Measurements from ENCODE around the gene SERPINA1.
"Not testable (repeated sequence)": the region's sequence is repeated elsewhere in the genome, so short reads cannot be mapped to it uniquely, and the experiment has no call there.

Gene SERPINA1

DNA sequence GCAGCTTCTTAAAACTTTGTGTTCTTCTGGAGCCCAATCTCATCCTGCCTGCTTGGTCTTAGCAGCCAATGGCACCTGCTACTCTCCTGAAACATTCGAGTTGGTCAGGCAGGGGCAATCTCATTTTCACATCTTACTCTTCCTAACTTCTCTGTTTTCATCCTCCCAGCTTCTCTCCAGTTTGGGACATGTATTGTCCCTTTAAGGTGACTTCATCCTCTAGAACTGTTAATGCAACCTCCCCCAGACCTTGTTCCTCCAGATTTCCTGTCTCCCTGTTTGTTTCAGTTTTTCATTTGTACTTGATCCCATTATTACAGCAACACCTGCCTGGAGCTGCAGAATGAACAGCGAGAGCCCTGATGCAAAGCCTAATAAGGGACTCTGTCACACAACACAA is 32.9 kb upstream of the SERPINA1 start:
- TF ChIP-seq, protein P1, sequence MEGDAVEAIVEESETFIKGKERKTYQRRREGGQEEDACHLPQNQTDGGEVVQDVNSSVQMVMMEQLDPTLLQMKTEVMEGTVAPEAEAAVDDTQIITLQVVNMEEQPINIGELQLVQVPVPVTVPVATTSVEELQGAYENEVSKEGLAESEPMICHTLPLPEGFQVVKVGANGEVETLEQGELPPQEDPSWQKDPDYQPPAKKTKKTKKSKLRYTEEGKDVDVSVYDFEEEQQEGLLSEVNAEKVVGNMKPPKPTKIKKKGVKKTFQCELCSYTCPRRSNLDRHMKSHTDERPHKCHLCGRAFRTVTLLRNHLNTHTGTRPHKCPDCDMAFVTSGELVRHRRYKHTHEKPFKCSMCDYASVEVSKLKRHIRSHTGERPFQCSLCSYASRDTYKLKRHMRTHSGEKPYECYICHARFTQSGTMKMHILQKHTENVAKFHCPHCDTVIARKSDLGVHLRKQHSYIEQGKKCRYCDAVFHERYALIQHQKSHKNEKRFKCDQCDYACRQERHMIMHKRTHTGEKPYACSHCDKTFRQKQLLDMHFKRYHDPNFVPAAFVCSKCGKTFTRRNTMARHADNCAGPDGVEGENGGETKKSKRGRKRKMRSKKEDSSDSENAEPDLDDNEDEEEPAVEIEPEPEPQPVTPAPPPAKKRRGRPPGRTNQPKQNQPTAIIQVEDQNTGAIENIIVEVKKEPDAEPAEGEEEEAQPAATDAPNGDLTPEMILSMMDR (IDR thresholded peaks at IDR 0.05; ENCODE audit: borderline replicate concordance, insufficient read depth, low read depth, low read length) = no peak
- no peak overlapping the region for H3K4me3 ChIP-seq (ENCODE audit: low read depth, low read length)

DNA sequence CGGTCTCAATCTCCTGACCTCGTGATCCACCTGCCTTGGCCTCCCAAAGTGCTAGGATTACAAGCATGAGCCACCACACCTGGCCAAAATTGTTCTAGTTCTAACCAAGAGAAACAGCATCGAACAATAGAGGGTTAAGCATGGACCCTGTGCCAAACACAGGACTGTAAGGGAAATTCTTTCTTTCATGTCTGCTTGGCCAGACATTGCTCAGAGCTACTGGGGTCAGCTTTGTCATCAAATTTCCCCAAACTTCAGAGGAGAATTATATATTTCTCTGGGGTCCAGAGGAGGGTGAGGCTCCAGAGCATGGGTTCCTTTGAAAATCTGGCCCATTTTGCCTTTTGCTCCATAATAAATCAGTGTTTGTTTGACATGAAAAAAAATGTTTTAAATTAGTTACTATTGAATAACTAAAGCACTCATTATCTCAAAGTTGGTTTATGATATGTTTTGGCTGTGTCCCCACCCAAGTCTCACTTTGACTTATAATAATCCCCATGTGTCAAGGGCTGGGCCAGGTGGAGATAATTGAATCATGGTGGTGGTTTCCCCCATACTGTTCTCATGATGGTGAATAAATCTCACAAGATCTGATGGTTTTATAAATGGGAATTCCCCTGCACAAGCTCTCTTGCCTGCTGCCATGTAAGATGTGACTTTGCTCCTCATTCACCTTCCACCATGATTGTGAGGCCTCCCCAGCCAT is 29.2 kb upstream of the SERPINA1 start:
- not testable (repeated sequence) for H3K4me3 ChIP-seq (ENCODE audit: low read depth, low read length)

DNA sequence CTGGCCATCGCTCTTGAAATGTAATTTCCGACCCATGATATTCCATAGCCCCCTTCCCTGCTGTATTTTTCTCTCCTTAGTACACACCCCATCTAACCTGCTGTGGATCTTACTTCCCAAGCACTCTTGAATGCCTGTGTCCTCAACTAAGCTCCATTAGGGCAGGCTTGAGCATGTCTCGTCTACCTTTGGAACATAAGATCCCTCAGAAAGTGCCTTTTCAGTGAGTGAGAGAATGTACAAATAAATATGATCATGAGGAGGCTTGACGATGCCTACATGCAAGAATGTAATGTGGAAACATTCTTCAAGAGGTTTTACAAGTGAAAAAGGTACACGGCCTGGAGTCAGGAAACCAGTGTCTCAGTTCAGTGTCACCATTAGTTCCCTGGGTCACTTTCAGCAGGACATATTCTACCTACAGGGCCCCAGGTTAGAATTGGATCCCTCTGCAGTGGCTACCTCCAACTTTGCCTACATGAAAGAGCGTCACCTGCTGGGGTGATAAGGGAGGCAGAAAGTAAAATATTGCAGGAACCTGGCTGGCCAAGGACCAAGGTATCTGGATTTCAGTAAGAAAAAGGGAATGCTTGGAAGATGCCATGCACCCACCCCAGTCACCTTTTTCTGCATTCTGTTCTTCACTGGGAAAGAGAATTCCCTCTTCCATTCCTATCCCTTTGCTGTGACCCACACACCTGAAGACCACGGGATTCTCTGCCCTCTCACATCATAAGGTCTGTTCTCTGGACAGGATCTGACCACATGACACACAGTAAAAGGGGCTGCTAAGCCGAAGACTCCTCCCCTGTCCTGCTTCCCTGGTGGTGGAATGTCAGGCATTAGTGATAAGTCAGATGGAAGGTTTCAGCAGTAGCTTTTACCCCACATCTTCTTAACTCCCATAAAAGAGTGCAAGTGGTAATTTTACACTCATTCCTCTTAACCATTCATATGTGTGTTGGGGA is 24.6 kb upstream of the SERPINA1 start:
- H3K4me3 ChIP-seq (ENCODE audit: low read depth, low read length) = no peak overlapping the region
- TF ChIP-seq, protein P1 (IDR thresholded peaks at IDR 0.05; ENCODE audit: borderline replicate concordance, insufficient read depth, low read depth, low read length) = peak; percentile 31; the same call in 1 of the 2 replicates

DNA sequence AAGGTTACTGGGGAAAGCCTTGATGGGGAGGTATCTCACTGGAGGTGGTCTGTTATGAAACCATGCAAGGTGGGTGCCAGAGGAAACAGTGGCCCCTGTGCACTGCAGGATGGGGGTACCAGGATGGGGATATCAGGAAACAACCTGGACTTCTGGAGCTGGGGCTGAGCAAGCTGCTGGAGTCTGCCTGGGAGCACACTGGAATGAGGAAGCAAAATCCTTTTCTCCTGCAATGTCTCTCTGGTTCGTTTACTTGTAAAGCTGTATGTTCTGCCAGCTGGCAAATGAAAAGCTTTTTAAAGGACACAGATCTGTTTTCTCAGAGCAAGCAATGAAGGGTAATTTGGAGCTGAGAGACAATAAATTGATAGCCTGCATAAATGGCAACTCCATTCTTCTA is 23.2 kb upstream of the SERPINA1 start:
- TF ChIP-seq, protein P1 (IDR thresholded peaks at IDR 0.05; ENCODE audit: borderline replicate concordance, insufficient read depth, low read depth, low read length) = no peak
- H3K4me3 ChIP-seq (ENCODE audit: low read depth, low read length) = no peak overlapping the region

DNA sequence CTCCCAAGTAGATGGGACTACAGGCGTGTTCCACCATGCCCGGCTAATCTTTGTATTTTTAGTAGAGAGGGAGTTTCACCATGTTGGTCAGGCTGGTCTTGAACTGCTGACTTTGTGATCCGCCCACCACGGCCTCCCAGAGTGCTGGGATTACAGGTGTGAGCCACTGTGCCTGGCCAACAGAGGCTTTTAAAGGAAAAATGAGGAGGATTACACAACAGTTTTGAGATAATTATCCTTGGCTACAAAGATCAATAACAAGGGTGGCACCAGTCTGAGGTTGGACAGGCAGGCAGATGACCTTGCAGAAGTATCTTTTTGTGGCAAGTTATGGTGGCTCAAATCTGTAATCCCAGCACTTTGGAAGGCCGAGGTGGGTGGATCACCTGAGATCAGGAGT is 21.0 kb upstream of the SERPINA1 start:
- H3K4me3 ChIP-seq (ENCODE audit: low read depth, low read length) = not testable (repeated sequence)

DNA sequence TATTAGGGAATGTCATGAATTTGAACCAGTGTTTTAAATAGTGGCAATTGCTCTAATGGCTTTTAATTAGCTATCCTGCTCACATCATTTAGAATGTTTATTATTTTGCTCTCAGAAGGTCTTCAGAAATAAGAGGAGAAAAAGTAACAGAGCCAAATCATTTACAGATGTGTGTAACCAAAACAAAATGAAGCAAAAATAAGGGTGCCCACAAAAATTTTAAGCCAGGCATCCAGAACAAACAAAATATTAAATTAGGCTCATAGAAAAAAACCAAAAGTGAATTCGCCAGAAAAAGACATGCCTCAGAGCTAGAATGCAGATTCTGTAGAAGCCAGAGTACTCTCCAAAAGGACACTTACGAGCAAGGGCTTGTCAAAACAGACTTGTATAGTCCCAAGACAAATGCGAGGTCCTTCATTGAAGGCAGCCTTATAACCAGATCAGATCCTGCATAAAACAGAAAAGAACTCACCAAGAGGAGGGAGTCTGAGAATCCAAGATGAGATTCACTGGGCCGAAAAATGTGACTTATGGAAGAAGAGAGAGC is 20.2 kb upstream of the SERPINA1 start:
- TF ChIP-seq, protein P1 (IDR thresholded peaks at IDR 0.05; ENCODE audit: borderline replicate concordance, insufficient read depth, low read depth, low read length) = no peak
- H3K4me3 ChIP-seq (ENCODE audit: low read depth, low read length) = no peak overlapping the region

DNA sequence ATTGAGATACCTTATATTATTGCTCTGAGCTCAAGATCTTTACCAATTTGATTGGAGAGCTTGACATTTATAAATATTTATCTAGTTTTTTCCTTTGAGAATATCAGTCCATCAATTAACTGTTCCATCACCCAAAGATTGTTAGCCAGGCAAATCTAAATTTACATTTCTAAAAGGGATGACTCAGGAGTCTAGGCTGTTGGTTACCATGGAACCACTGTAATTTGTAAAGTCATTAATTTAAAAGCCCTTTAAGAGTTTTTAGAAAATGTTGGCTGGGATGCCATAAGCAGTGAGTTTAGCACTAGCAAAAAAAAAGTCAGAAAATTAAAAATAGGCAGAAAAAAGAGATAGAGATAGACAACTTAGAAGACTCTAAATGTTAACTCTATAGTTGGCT is 19.5 kb upstream of the SERPINA1 start:
- TF ChIP-seq, protein P1 (IDR thresholded peaks at IDR 0.05; ENCODE audit: borderline replicate concordance, insufficient read depth, low read depth, low read length) = no peak
- H3K4me3 ChIP-seq (ENCODE audit: low read depth, low read length) = no peak overlapping the region

DNA sequence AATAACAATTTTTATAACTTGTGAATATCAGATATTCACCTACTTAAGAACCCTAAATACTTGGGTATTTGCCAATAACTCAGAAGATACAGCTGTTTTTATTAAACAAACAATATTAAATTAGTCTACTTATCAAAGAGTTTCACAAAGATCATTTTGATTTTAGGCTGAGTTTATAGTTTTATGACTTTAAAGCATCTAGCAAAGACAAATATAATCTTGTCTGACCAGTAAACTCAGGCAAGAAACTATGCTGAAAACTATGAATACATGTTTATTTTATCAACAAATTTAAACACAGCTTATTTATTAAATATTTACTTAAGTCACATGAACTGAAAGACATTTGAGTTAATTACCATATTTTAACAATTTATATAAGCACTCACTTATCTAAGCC is 18.5 kb upstream of the SERPINA1 start:
- H3K4me3 ChIP-seq (ENCODE audit: low read depth, low read length) = no peak overlapping the region
- TF ChIP-seq, protein P1 (IDR thresholded peaks at IDR 0.05; ENCODE audit: borderline replicate concordance, insufficient read depth, low read depth, low read length) = no peak

All from GM12875 (cell line).